Spleen (tissue), 11 donors: ENCODE measurements around the gene GPR26. TPM values are rescaled to one million over a fixed set of nuclear protein-coding genes. Genes with fewer than 3 reads are reported as not detected.

ENCODE experiments used
- DNase-seq: peaks from one replicate; pipeline ENCODE4 v3.0.0-alpha.2; 2020
- H3K27ac ChIP-seq, 8 donors: fragments of 200-600 bp; sonication (generic) in 7 of 8; 1 replicate in 4 of 8; 2 replicates in 4 of 8; pipeline versions ENCODE4 v1.5.0 to v1.8.0; 2016 to 2021; ENCODE audit warnings: inconsistent platforms in 4 of 8, mild to moderate bottlenecking in 4 of 8, moderate library complexity in 1 of 8
- H3K27me3 ChIP-seq, 7 donors: fragments of 200-600 bp; sonication (generic) in 6 of 7; replicated peaks in 1 of 7; 1 replicate in 4 of 7; 2 replicates in 3 of 7; pipeline versions ENCODE4 v1.5.0 to v1.8.0; 2016 to 2021; ENCODE audit warnings: inconsistent platforms in 3 of 7, mild to moderate bottlenecking in 1 of 7
- H3K36me3 ChIP-seq, 6 donors: fragments of 200-600 bp; sonication (generic) in 5 of 6; 1 replicate in 4 of 6; 2 replicates in 2 of 6; pipeline versions ENCODE4 v1.5.0 to v1.8.0; 2016 to 2021; ENCODE audit warnings: inconsistent platforms in 2 of 6
- H3K4me1 ChIP-seq, 6 donors: fragments of 200-600 bp; sonication (generic) in 5 of 6; 1 replicate in 3 of 6; 2 replicates in 3 of 6; pipeline versions ENCODE4 v1.5.0 to v1.8.0; 2016 to 2021; ENCODE audit warnings: inconsistent platforms in 3 of 6
- H3K4me3 ChIP-seq, 8 donors: fragments of 200-600 bp; sonication (generic) in 7 of 8; 1 replicate in 4 of 8; 2 replicates in 4 of 8; pipeline versions ENCODE4 v1.5.0 to v1.8.0; 2016 to 2021; ENCODE audit warnings: inconsistent platforms in 4 of 8, mild to moderate bottlenecking in 4 of 8, moderate library complexity in 2 of 8
- H3K9me3 ChIP-seq, 8 donors: fragments of 200-600 bp; sonication (generic) in 7 of 8; 1 replicate in 4 of 8; 2 replicates in 4 of 8; pipeline versions ENCODE4 v1.5.0 to v1.8.0; 2016 to 2021; ENCODE audit warnings: inconsistent platforms in 4 of 8
- POLR2A ChIP-seq, 3 donors: fragments of 450-650 bp; IDR thresholded peaks; one replicate each; pipeline ENCODE4 v1.5.1; 2017; ENCODE audit warnings: antibody characterized with exemption in 3 of 3, mild to moderate bottlenecking in 1 of 3
- POLR2AphosphoS5 ChIP-seq, 3 donors: sonication (generic); formaldehyde crosslinking; IDR thresholded peaks; one replicate each; pipeline ENCODE4 v1.5.1; 2017; ENCODE audit warnings: antibody characterized with exemption in 3 of 3
- WGBS, 5 donors: extraction: QIAGEN DNeasy Blood & Tissue Kit in 3 of 5; methylation state at CpG; one replicate each; pipeline versions ENCODE4 v1.1.5 to v1.1.7; 2013 to 2018; 5-methylcytosine and 5-hydroxymethylcytosine counted together
- intact Hi-C: fragments of 100-400 bp; cut with DNase I; formaldehyde crosslinking; loops from one replicate; pipeline ENCODE4 v1.15.0; 2023; ENCODE audit warnings: low total_unique reads
- polyA plus RNA-seq, 3 donors: library from polyadenylated mRNA; stranded (reverse); fragments of 200-250 nt; gene quantifications; one replicate each; pipeline ENCODE4 v1.2.1, GENCODE V29; 2013
- total RNA-seq, 7 donors: library from RNA; depleted of rRNA in 3 of 7; stranded (reverse); fragments of >200 nt in 3 of 7; fragmentation: NEBNext Ultra II Directional in 4 of 7; extraction: Animal tissue kit (Norgen Biotek cat#: 25700) in 4 of 7; gene quantifications; one replicate each; pipeline versions ENCODE4 v1.1.0 to v1.2.1, GENCODE V29; 2016 to 2021
- TF ChIP-seq, protein P1 (sequence below), 11 experiments: fragments of 200-600 bp in 7 of 11; fragments of 450-650 bp in 4 of 11; sonication (generic) in 4 of 11; IDR thresholded peaks in 8 of 11; conservative IDR thresholded peaks in 3 of 11; 1 replicate in 7 of 11; 2 replicates in 4 of 11; pipeline versions ENCODE4 v1.4.0 to v1.8.0; 2016 to 2021; ENCODE audit warnings: antibody characterized with exemption in 11 of 11, inconsistent platforms in 4 of 11, mild to moderate bottlenecking in 1 of 11
- donor health status: healthy with polysubstance abuse.
- donor health status: DM: no; HTN: no; CAD: no; lungs with moderate emphysema.
- donor health status: DM: no; HTN: no; CAD: no.
- donor health status: Bipolar disorder and iron deficiency.
- donor health status: healthy.
- donor health status: DM: no; HTN: no; CAD: no.
- donor health status: DM: yes; HTN: yes; CAD: no.

GPR26 gene
- total and polyA plus RNA-seq, 10 donors = not detected

DNA sequence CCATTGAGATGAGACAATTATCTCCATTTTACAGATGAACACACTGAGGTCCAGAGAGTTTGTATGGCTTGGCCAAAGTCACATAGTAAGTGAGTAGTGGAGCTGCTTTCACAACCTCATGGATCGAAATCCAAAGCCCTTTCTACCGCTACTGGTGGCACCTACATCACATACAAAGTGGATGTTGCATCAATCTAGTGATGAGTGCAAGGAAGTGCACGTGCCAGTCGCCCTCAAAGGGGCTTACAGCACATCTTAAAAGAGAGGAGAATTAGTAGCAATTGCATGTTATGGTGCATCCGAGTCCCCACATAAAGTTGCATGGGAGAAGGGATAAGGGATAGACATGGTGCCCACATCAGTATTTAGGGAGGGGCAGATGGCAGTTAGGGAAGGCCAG lies 31.0 kb upstream of the GPR26 start:
- Histone ChIP-seq H3K36me3 (no peaks in the 10 kb centered on the region), H3K27ac (no peak overlapping the region), H3K4me1 (no peaks in the 10 kb centered on the region), H3K9me3 (peaks cover 0 to 5% (median 0%) of the 10 kb centered on the region in 8 donors), H3K4me3 (no peak overlapping the region), H3K27me3 (peaks cover 0 to 50% (median 0%) of the 10 kb centered on the region in 7 donors)
- no peak for DNase-seq
- TF ChIP-seq POLR2A (IDR thresholded peaks at IDR 0.05) = no peak
- TF ChIP-seq, protein P1, sequence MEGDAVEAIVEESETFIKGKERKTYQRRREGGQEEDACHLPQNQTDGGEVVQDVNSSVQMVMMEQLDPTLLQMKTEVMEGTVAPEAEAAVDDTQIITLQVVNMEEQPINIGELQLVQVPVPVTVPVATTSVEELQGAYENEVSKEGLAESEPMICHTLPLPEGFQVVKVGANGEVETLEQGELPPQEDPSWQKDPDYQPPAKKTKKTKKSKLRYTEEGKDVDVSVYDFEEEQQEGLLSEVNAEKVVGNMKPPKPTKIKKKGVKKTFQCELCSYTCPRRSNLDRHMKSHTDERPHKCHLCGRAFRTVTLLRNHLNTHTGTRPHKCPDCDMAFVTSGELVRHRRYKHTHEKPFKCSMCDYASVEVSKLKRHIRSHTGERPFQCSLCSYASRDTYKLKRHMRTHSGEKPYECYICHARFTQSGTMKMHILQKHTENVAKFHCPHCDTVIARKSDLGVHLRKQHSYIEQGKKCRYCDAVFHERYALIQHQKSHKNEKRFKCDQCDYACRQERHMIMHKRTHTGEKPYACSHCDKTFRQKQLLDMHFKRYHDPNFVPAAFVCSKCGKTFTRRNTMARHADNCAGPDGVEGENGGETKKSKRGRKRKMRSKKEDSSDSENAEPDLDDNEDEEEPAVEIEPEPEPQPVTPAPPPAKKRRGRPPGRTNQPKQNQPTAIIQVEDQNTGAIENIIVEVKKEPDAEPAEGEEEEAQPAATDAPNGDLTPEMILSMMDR (IDR thresholded peaks at IDR 0.05 in 8 of 11, conservative IDR thresholded peaks at IDR 0.05 in 3 of 11) = no peak
- no peak for TF ChIP-seq POLR2AphosphoS5 (IDR thresholded peaks at IDR 0.05)
- WGBS, 5 donors = 62 to 88% (median 81%) methylated on average over 5 of the region's 5 CpGs
- intact Hi-C loops = no loop called here

DNA sequence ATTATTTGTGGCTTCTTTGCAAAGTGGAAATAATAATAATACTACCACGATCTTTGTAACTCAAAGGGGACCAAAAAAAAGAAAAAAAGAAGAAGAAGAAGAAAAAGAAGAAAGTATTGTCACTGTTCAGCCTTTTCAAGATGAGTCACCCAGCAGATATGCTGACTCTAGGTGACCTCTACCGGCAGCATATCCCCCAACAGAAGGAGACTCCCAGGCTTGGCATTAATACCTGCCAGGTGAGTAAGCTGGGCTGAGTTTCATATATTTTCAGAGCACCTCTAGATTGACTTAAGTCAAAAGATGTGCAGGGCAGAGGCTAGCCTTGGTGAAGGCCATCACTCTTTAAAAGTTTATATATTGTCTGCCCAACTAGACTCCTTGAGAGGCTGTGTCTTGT lies 30.4 kb upstream of the GPR26 start:
- Histone ChIP-seq H3K4me3 (no peak overlapping the region), H3K4me1 (no peaks in the 10 kb centered on the region), H3K27ac (no peak overlapping the region), H3K36me3 (no peaks in the 10 kb centered on the region), H3K9me3 (peaks cover 0 to 5% (median 0%) of the 10 kb centered on the region in 8 donors), H3K27me3 (peaks cover 0 to 53% (median 0%) of the 10 kb centered on the region in 7 donors)
- TF ChIP-seq, protein P1 (IDR thresholded peaks at IDR 0.05 in 8 of 11, conservative IDR thresholded peaks at IDR 0.05 in 3 of 11) = no peak
- TF ChIP-seq POLR2A (IDR thresholded peaks at IDR 0.05) (no peak), POLR2AphosphoS5 (IDR thresholded peaks at IDR 0.05) (no peak)
- intact Hi-C loops = no loop called here
- 26 to 43% (median 36%) methylated on average over 2 of the region's 2 CpGs for WGBS, 5 donors
- no peak for DNase-seq

DNA sequence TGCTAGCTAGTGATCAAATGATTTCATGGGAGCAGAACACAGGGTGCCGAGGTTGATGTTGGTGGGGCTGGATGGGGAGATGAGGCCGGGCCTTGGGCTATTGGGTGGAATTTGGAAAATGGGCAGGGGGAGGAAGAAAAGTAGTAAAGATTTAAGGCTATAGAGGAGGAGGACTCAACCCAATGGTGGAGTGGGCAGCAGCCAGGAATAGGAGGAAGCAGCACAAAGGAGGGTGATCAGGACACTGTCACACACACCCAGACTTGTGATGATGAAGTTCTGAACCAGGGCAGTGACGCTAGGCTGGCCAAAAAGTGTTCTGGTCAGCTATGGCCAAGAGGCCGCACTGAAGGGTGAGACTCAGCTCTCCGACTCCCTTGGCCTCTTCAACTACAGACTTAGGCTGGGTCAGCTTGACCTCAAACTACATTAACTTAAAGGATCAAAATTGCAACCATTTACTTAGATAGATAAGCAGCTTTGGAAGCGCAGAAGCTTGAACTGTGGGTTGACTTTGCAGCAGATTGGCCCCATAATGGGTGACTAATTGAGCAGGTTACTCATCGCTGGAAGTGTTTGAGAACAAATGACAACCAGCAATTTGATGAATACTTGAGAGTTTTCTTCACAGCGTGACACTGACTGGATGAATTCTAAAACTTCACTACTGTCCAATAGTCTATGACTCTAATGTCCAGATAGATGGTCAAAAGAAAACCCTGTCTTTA lies 29.4 kb upstream of the GPR26 start:
- 74 to 86% (median 81%) methylated on average over 8 of the region's 8 CpGs for WGBS, 5 donors
- peaks cover 0 to 53% (median 0%) of the 10 kb centered on the region in 7 donors for H3K27me3 ChIP-seq
- no peak overlapping the region for H3K27ac ChIP-seq
- intact Hi-C loops = no loop called here
- no peaks in the 10 kb centered on the region for H3K36me3 ChIP-seq
- TF ChIP-seq POLR2AphosphoS5 (IDR thresholded peaks at IDR 0.05) (no peak), POLR2A (IDR thresholded peaks at IDR 0.05) (no peak)
- TF ChIP-seq, protein P1 (IDR thresholded peaks at IDR 0.05 in 8 of 11, conservative IDR thresholded peaks at IDR 0.05 in 3 of 11) = no peak
- no peak for DNase-seq
- H3K4me3 ChIP-seq = no peak overlapping the region
- peaks cover 0 to 1% (median 0%) of the 10 kb centered on the region in 8 donors for H3K9me3 ChIP-seq
- H3K4me1 ChIP-seq = no peaks in the 10 kb centered on the region

DNA sequence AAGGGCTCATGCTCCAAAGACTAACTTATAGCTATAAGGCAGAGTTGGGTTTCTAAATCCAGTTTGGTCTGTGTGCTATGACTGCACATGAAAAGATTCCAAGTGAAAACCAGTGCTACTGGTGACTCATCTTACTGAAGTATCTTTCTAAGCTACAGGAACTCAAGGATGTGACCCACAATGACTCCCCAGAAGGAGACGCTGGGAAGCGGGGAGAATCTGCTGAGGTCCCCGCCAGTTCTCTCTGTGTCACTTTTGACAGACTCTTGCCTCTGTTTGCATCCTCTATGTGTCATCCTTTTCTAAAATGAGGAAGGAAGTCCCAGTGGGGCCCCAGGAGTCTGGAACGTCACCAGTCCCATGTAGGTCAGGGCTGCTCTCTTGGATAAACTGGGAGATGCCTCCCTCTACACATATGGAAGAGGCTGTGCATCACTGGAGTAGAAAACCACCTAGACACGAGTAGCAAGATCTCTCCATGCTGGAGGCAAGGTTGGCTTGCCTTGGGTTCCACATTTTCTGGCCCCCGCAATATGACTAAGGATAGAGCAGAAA lies 28.8 kb upstream of the GPR26 start:
- Histone ChIP-seq H3K36me3 (no peaks in the 10 kb centered on the region), H3K4me3 (no peak overlapping the region), H3K4me1 (no peaks in the 10 kb centered on the region), H3K27ac (no peak overlapping the region), H3K27me3 (peaks cover 0 to 53% (median 0%) of the 10 kb centered on the region in 7 donors), H3K9me3 (no peaks in the 10 kb centered on the region)
- WGBS, 5 donors = 60 to 66% (median 63%) methylated on average over 6 of the region's 6 CpGs
- no peak for DNase-seq
- TF ChIP-seq POLR2A (IDR thresholded peaks at IDR 0.05) (no peak), POLR2AphosphoS5 (IDR thresholded peaks at IDR 0.05) (no peak)
- TF ChIP-seq, protein P1 (IDR thresholded peaks at IDR 0.05 in 8 of 11, conservative IDR thresholded peaks at IDR 0.05 in 3 of 11) = no peak
- intact Hi-C loops = no loop called here
